PC-3 (cell line): ENCODE measurements around the gene KMT2A.

Experiments
- CTCF ChIP-seq: fragments of 300-600 bp; sonication (generic); conservative IDR thresholded peaks from 2 replicates; pipeline ENCODE4 v1.5.1; 2017; ENCODE audit warnings: antibody characterized with exemption, low read depth, mild to moderate bottlenecking, low read length
- EZH2 ChIP-seq: fragments of 300-600 bp; sonication (generic); IDR thresholded peaks from one replicate; pipeline ENCODE4 v1.6.1; 2017; ENCODE audit warnings: antibody characterized with exemption, mild to moderate bottlenecking, low read length; ENCODE audit not compliant: unreplicated experiment

- no peak for TF ChIP-seq CTCF
- TF ChIP-seq EZH2, result no peak
Observed at GRCh38 chr11:118437208-118438125, 1.2 kb downstream of the KMT2A start.
